CD4-positive, alpha-beta T cell treated with Interleukin-1 beta for 1 hour (primary cell): ENCODE data around the gene SLC7A4.
"Not testable (repeated sequence)": the region's sequence is repeated elsewhere in the genome, so short reads cannot be mapped to it uniquely, and the experiment has no call there.

Experiments used
- DNase-seq, 2 donors: peaks; one replicate each; pipeline ENCODE4 v3.0.0-alpha.2; 2020 to 2022

The SLC7A4 gene

GRCh38 chr22:21039158-21039557, 6.8 kb upstream of the SLC7A4 start:
- not testable (repeated sequence) for DNase-seq

DNA sequence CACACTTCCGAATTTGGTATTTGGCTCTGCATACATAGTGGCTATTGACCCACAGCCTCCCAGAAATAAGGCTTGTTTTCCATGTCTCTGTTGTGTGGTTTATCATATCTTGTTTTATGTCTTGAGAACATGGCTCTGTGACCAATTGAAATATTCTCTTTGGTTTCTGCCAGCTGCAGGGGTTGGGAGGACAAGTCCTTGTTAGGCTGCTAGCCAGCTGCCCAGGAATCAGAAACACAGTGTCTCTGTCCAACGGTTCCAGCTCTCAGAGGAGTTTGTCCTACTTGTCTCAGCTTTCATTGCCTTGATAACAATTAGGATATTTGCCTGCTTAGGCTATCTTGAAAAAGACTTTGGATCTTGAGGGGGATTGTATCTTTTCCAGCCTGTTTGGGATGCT, 6.0 kb upstream of the SLC7A4 start:
- DNase-seq, result no peak

DNA sequence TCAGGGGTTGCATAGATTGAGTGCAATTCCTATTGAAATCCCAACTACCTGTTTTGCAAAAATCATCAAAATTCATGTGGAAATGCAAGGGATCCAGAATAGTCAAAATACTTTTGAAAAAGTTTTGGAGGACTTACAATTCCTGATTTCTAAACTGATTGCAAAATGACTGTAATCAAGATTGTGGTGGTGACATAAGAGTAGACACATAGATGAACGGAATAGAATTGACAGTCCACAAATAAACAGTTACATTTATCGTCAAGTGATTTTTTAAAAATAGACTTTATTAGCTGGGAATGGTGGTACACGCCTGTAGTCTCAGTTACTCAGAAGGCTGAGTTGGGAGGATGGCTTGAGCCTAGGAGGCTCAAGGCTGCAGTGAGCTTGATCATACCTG, 2.6 kb upstream of the SLC7A4 start:
- DNase-seq, result no peak

DNA sequence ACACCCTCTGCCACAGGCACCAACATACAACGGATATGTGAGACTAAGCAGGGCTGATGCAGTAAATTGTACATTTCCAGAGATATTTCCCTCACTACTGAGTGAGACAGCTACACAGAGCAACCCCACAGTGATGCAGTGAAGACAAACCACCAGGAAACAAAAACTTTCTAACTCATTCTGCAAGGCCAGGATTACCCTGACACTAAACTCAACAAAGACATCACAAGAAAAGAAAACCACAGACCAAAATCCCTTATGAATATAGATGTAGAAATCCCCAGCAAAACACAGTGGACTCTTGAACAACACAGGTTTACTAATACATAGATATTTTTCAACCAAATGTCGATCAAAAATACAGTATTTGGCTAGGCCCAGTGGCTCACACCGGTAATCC, 1.5 kb upstream of the SLC7A4 start:
- no peak for DNase-seq

DNA sequence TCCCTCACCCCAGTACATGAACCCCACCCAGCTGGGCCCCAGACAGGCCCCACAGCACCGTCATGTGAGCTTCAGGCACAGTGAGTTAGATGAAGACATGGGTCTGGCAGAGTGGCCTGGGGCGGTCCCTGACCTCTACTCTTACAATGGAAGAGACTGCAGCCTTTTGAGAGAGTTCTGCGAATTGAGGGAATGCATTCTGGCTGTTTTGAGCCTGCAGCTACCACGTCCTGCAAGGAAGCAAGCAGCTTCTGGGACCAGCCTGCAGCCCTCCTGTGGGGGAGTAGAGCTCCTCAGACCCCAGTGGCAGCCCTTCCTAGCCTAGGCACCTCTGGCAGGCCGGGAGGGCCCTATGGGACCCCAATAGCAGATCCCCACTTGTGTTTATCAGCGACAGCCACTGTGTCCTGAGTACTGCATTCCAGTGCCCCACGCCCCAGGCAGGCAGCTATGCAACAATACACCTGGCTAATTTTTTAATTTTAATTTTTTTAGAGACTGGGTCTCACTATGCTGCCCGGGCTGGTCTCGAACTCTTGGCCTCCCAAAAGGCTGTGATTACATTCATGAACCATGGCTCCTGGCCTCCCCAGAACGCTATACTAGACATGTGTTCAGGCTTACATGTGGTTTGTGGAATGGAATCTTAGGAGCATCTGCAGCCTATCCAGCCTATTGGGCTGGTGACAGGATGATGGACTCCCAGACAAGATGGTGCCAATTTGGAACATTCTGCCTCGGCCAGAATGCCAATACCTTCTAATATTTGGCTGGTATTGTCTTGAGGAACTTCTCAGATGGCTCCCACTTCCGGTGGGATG, 717 bp upstream of the SLC7A4 start:
- DNase-seq, result no peak

DNA sequence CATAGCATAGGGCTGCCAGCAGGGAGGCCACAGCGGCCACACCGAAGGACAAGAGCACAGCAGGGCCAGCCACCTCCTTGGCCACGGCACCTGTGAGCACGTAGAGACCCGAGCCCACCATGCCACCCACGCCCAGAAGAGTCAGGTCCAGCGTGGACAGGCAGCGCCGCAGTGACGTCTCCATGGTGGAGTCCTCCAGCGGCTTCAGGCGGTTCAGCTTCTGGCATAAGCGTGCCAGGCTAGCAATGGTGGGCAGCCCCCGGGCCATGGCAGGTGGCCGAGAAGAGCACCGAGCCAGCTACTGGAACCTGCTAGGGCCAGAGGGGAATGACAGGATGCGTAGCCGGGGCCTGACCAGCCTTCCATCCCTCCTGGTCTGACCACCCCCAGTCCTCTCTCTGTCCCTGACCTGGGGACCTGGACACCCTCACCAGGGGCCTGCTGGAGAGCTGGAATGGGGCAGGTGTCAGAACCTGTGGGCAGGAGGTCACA, 770 bp downstream of the SLC7A4 start:
- no peak for DNase-seq

- DNase-seq, result no peak
These were observed 1.5 kb downstream of the SLC7A4 start for GRCh38 chr22:21030621-21031544.

DNA sequence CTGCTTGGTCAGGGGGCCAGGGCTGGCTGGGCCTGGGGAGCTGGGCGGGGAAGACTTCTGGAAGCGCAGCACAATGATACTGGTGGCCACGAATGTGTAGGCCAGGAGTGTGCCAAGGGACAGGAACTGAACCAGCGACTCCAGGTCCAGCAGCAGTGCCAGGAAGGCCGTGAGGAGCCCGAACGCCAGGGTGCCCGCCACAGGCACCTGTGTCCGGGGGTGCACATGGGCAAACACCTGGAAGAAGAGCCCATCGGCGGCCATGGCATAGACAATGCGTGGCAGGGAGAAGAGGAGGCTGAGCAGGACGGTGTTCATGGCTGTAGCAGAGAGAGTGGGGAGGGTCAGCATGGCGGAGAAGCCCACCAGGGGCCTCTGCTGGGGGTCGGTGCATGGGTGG, 2.3 kb downstream of the SLC7A4 start:
- DNase-seq, result no peak

DNA sequence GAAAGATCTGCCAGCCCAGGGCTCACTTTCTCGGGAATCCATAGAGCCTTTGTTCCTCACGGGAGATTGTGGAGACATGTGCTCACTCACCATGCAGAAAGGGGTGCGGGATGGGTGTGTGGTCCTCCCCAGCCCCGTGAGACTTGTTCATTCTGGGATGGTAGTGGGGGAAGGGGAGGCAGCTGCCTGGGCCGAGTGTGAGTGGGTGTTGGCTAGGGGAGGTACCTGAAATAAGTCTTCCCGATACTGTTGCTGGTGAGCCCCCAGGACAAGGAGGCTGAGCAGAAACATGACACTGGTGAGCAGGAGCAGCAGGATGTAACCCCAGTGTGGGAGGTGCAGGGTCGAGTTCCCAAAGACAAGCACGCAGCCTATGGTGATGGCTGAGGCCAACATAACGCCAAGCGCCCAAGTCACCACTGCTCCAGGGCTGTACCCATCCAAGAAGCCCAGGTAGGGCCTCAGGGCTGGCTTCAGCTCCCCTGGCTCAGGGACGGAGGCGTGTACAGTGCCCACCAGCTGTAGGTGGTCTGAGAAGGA, 2.8 kb downstream of the SLC7A4 start:
- no peak for DNase-seq

DNA sequence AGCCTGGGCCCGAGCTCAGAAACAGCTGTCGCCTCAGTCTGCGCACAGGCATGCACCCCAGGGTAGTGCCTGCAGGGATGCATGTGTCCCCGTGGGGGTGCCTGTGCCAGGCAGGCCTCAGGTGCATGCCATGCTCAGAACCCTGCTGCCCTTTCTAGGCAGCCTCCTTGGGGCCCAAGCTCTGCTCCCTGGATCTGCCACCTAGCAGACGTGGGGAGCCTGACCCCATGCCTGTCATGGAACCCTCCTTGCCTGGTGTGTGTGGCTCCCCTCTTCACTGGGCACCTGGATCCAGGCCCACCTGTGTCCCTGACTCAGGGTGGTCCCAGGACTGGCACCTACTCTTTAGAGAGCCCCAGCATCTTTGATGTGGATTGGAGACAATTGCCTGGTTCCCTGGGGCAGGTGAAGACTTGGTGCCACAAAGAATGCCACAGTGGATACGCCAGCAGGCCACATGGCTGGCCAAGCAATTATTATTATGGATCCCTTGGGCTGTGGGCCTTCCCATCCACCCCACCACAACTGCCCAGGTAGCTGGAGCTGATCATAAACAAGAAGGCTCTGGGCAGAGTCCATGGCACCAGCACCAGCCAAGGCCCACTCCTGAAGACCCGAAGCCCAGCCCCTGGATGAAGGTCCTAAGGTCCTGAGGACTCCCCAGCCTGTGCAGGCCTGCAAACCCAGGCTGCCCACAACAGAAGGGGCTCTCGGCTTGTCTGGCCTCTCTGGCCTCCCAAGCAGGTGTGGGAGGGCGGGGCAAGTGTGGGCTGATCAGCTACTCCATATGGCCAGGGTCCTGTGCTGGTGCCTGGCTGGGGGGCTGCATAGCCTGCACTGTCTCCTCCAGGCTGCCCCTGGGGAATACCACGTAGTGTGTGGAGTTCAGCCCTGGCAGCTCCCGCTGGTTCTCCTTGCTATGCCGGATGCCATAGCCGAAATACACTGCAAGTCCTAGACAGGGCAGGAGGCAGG, 3.8 kb downstream of the SLC7A4 start:
- no peak for DNase-seq

- DNase-seq, result no peak
These were observed 5.3 kb downstream of the SLC7A4 start for GRCh38 chr22:21026783-21027692.

DNA sequence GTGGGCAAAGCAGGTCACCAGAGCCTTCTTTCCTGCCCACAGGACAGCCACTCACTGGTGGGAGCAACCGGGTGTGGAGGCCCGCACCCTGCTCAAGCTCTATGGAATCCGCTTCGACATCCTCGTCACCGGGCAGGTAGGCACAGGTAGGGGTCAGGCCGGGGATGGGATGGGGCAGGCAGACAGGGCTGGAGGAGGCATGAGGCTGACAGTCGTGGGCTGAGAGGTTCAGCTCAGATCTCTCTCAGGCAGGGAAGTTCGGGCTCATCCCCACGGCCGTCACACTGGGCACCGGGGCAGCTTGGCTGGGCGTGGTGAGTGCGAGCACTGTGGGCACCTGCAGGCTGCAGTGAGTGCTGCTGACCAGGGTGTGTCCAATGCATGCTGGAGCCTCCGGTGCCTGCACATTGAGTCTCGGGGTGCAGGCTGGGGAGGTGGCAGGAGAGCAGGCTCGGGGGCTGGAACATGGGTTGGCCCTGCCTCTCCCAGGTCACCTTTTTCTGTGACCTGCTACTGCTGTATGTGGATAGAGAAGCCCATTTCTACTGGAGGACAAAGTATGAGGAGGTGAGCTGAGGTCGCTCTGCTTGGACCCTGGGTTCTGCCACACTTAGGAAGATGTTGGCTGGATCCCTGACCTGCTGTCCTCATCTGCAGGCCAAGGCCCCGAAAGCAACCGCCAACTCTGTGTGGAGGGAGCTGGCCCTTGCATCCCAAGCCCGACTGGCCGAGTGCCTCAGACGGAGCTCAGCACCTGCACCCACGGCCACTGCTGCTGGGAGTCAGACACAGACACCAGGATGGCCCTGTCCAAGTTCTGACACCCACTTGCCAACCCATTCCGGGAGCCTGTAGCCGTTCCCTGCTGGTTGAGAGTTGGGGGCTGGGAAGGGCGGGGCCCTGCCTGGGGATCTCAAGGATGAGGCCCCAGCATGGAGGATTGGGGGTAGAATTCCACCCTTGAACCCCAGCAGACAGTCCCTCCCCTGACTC, 6.3 kb downstream of the SLC7A4 start:
- no peak for DNase-seq

- peak in 1 of 2 donors; percentile 10 for DNase-seq
These were observed 7.1 kb downstream of the SLC7A4 start for GRCh38 chr22:21025266-21025665.

DNA sequence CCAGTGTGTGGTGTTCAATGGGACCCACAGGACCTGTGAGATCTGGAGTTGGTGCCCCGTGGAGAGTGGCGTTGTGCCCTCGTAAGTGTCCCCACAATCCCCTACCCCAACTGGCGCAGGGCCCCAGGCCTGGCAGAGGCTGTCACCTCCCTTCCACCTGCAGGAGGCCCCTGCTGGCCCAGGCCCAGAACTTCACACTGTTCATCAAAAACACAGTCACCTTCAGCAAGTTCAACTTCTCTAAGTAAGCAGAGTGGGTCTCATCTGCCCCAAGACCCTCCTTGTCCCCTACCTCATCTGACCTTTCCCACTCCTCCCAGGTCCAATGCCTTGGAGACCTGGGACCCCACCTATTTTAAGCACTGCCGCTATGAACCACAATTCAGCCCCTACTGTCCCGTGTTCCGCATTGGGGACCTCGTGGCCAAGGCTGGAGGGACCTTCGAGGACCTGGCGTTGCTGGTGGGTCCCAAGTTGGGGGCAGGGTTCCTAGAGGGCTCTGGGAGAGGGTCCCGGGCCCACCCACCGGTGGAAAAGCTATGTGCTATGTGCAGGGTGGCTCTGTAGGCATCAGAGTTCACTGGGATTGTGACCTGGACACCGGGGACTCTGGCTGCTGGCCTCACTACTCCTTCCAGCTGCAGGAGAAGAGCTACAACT, 9.3 kb downstream of the SLC7A4 start:
- DNase-seq, result no peak

- DNase-seq, result no peak
These were observed 9.9 kb downstream of the SLC7A4 start for GRCh38 chr22:21022507-21022906.

- DNase-seq, result peak; percentile 11 to 32
These were observed 11.4 kb downstream of the SLC7A4 start for GRCh38 chr22:21020802-21021429.

GRCh38 chr22:21018314-21018713, 14.0 kb downstream of the SLC7A4 start:
- no peak for DNase-seq

GRCh38 chr22:21016644-21017420, 15.5 kb downstream of the SLC7A4 start:
- no peak for DNase-seq
